GM12891 (cell line): Measurements from ENCODE around the gene RAP1B.
"Not testable (repeated sequence)": the region's sequence is repeated elsewhere in the genome, so short reads cannot be mapped to it uniquely, and the experiment has no call there.

Experiments
- DNase-seq: peaks from one replicate; pipeline ENCODE4 v3.0.0; 2011; ENCODE audit warnings: low spot score; ENCODE audit not compliant: insufficient read length
- FAIRE-seq: peaks from 2 replicates; lab custom pipeline; 2011; peaks lifted over from hg19 to GRCh38; lab: Jason Lieb, UNC
- PAX5 ChIP-seq: IDR thresholded peaks from 2 replicates; pipeline ENCODE4 v1.6.1; 2011; ENCODE audit warnings: low read length, moderate library complexity, mild to moderate bottlenecking; ENCODE audit not compliant: insufficient read depth, severe bottlenecking
- POLR2A ChIP-seq: IDR thresholded peaks from 2 replicates; pipeline ENCODE4 v1.6.1; 2011; ENCODE audit warnings: low read depth, low read length, control low read depth
- POLR2AphosphoS5 ChIP-seq: IDR thresholded peaks from 2 replicates; pipeline ENCODE4 v1.6.1; 2011; ENCODE audit warnings: low read depth, low read length, control low read depth
- POU2F2 ChIP-seq: IDR thresholded peaks from 2 replicates; pipeline ENCODE4 v1.6.1; 2011; ENCODE audit warnings: low read depth, mild to moderate bottlenecking, control low read depth, low read length, moderate library complexity
- SPI1 ChIP-seq: IDR thresholded peaks from 2 replicates; pipeline ENCODE4 v1.6.1; 2011; ENCODE audit warnings: low read depth, low read length, control low read depth
- TAF1 ChIP-seq: IDR thresholded peaks from 2 replicates; pipeline ENCODE4 v1.6.1; 2011; ENCODE audit warnings: low read depth, low read length, control low read depth

RAP1B gene

DNA sequence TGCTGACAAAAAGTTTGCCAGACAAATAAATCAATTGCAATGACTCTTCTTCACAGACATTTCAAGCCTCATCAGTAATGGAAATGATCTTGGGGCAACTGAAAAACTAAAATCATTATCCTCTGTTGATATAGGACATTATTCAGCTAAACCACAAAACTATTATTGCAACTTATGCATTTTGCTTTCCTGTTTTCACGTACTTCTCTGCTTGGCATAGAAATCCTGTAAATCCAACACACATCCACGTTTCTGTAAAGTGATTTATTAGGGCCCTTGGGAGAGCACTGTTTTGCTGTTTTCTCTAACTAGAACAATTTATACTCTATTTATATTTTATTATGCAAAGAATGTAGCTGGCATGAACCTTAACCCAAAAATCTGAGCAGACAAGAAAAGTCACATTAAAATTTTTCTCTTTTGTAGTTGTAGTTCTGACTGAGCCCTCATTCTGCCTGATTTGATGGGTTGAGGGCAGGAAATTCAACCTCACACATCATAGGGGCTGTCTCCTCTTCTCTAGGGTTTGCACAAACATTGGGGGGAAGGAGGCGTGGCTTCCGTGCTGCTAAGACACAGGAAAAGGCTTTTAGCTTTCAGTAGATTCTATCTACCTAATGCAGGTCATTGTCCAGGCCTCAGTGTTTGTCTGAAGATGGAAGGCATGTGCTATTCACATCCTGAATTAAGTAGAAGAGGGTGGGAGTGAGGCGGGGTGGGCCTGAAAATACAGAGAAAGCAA, 64.6 kb downstream of the RAP1B start:
- no peak for DNase-seq
- no peak for FAIRE-seq
- TF ChIP-seq SPI1 (no peak), PAX5 (no peak), POU2F2 (no peak), POLR2AphosphoS5 (no peak), POLR2A (no peak), TAF1 (no peak)

DNA sequence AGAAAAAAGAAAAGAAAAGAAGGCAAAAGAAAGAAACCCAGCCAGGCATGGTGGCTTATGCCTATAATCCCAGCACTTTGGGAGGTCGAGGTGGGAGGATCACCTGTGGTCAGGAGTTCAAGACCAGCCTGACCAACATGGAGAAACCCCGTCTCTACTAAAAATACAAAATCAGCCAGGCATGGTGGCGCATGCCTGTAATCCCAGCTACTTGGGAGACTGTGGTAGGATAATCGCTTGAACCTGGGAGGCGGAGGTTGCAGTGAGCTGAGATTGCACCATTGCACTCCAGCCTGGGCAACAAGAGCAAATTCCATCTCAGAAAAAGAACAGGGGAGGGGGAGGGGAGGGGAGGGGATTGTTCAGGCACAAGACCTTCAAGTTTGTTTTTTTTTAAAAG, 66.2 kb downstream of the RAP1B start:
- not testable (repeated sequence) for DNase-seq, FAIRE-seq

DNA sequence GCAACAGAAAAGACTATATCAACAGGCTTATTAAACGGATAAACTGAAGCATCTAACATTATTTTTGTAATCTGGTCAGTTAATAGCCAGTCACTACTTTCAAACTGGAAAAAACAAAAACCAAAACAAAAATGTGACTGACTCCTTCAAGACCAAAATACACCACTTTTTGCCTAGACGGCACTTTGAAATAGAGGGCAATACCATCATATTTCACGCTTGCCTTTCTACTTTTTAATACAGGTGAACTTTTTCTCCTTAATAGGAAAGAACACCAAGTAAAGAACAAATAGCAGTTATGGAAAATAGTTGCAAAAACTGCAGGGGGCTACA, 75.5 kb downstream of the RAP1B start:
- DNase-seq (no peak), FAIRE-seq (no peak)
- TF ChIP-seq POU2F2, result no peak
- no peak for TF ChIP-seq POLR2A
- no peak for TF ChIP-seq PAX5
- no peak for TF ChIP-seq POLR2AphosphoS5
- TF ChIP-seq TAF1, result no peak
- no peak for TF ChIP-seq SPI1

DNA sequence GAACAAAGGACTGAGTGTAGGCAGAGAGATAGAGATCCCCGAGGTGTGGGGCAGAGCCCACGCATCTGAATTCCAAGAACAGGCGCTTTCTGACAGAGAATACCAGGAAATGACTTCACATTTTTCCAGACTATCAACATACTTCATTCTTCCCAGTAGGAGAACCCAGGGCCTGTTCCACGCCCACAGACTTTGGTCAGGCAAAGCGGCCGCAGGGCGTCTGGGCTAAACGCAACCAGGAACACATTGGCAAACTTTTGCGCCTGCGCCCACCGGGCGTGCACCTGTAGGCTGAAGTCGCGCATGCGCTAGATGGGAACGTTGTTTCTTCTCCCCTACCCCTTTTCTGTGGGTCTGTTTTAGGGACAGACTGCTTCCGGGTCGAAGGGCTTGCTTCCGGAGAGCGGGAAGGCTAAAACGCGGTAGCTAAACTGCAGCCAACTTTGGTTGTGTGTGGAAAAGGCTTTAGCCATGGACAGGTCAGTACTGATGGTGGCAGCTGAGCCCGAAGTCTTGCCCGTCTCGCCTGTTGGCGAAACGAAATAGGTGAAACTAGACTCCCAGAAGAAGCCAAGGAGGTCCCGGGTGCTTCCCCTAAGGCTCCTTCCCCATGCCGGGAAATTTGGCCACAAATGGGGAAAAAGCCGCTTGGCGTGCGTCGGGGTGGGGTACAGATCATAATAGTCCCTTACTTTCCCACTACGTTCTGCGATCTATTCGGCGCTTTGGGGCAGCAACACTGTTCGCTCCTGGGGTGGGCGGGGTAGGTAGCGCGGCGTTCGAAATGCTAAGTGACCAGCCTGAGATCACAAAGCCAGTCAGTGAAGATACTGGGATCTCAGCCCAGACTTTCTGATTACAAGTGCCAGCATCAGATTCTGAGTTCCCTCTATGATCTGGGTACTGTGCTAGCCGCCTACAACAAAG, 76.2 kb downstream of the RAP1B start, which contains the start of gene NUP107:
Gene NUP107, plus strand, starts transcription at position 384 of the 927 bp plus-strand sequence. Its CDS starts 88 bp downstream, at position 472.
- peak; percentile 92 for TF ChIP-seq POLR2AphosphoS5
- TF ChIP-seq TAF1, result peak; percentile 91
- no peak for TF ChIP-seq PAX5
- TF ChIP-seq POLR2A, result peak; percentile 93
- peak; percentile 90 for TF ChIP-seq POU2F2
- no peak for TF ChIP-seq SPI1
- peak; percentile 89 for FAIRE-seq
- peak; percentile 78 for DNase-seq

DNA sequence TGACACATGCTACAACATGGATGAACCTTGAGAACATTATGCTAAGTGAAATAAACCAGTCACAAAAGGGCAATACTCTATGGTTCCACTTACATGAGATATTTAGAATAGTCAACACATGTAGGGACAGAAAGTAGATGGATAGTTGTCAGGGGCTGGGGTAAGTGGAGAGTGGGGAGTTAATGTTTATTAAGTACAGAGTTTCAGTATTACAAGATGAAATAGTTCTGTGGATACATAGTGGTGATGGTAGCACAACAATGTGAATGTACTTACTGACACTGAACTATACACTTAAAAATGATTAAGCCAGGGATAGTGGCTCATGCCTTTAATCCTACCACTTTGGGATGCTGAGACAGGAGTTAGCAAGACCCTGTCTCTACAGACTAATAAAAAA, 84.8 kb downstream of the RAP1B start:
- DNase-seq, result no peak
- no peak for FAIRE-seq
- TF ChIP-seq TAF1 (no peak), POLR2A (no peak), SPI1 (no peak), POU2F2 (no peak), POLR2AphosphoS5 (no peak)

DNA sequence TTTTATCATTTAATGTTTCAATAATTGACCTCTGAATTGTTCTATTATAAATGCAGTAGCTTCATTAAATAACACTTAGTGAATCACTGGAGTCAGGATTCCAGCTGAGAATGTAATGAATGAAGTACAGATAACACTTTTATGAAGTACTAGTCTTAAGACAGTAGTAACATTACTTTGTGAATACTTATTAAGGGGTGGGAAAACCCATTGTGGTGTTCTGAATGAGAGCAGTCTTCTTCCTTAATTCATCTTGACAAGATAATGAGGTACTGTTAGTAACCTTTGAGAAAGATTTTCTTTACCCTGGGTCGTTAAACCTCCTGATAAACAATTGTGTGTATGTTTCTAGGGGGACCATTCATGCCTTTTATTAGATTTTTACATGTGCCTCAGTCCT, 88.8 kb downstream of the RAP1B start:
- no peak for DNase-seq

More for the DNA sequence above, 88.8 kb downstream of the RAP1B start:
- TF ChIP-seq SPI1, result no peak
- no peak for TF ChIP-seq POLR2A
- no peak for TF ChIP-seq PAX5
- no peak for TF ChIP-seq POLR2AphosphoS5
- TF ChIP-seq POU2F2, result no peak
- no peak for TF ChIP-seq TAF1
- no peak for FAIRE-seq
